ENCODE data around the gene LINC00237.

The LINC00237 gene

DNA sequence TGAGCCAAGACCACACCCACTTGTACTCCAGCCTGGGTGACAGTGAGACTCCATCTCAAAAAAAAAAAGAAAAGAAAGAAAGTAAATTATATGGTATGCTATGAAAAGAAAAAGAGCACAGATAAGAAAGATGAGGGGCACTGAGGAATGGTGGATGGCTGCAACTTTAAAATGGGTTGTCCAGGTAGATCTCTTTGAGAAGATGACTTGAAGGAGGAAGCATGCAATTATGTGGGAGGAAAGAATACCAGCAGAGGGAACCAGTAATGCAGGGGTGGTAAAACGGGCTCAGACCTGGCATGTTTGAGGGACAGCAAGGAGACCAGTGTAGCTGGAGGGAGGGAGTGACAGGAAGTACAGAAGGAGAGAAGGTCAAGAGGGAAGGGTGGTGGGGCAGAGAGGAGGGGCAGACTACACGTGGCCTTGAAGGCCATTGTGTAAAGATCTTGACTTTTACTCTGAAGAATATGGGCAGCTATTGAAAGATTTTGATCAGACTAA is 22.3 kb downstream of the LINC00237 start:
- Histone ChIP-seq H4K20me1 (ENCODE audit: control insufficient read depth, insufficient read depth, low read depth, low read length) (no peaks in the 10 kb centered on the region), H3F3A (ENCODE audit: control insufficient read depth, insufficient read depth) (no peaks in the 10 kb centered on the region), H3K4me1 (ENCODE audit: control insufficient read depth, low read length) (no peaks in the 10 kb centered on the region; the same call in 1 of the 2 replicates), H3K4me2 (ENCODE audit: low read length) (no peak overlapping the region), H3K4me3 (ENCODE audit: low read length) (no peak overlapping the region), H3K9me2 (replicated peaks; ENCODE audit: control insufficient read depth, low read length) (no peaks in the 10 kb centered on the region), H3K27me3 (ENCODE audit: control insufficient read depth, low read length) (peaks cover 3% of the 10 kb centered on the region; the same call in 1 of the 2 replicates), H3K36me3 (ENCODE audit: control insufficient read depth, low read length) (no peaks in the 10 kb centered on the region), H3K9me3 (ENCODE audit: control insufficient read depth, insufficient read depth, low read length) (no peaks in the 10 kb centered on the region), H3K79me2 (ENCODE audit: control insufficient read depth, low read length) (no peaks in the 10 kb centered on the region), H3K27ac (ENCODE audit: low read depth, low read length) (no peak overlapping the region)
- TF ChIP-seq CTCF (IDR thresholded peaks at IDR 0.05; ENCODE audit: low read depth, low read length, poor library complexity, severe bottlenecking) (no peak), EZH2phosphoT487 (IDR thresholded peaks at IDR 0.05; ENCODE audit: borderline replicate concordance, low read length) (no peak)

DNA sequence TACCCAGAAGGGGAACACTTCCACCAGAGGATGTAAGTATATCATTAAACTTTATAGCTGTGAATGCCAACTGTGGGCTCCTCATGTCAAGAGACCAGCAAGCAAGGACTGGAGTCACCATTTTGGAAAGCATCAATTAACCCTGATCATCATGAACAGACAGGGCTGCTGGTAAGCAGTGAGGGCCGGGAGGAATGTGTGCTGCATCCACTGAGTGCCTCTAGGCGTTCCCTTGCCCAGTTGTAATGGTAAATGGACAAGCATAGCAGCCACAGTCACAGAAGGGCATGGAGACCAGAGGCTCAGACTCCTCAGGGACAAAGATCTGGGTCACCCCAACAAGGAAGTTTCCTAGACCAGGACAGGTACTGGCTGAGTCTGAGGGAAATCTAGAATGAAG is 23.6 kb downstream of the LINC00237 start:
- H3K9me3 ChIP-seq (ENCODE audit: control insufficient read depth, insufficient read depth, low read length): no peaks in the 10 kb centered on the region
- no peaks in the 10 kb centered on the region for H3K9me2 ChIP-seq (replicated peaks; ENCODE audit: control insufficient read depth, low read length)
- H3K4me3 ChIP-seq (ENCODE audit: low read length): no peak overlapping the region
- H3K36me3 ChIP-seq (ENCODE audit: control insufficient read depth, low read length): no peaks in the 10 kb centered on the region
- no peaks in the 10 kb centered on the region for H4K20me1 ChIP-seq (ENCODE audit: control insufficient read depth, insufficient read depth, low read depth, low read length)
- TF ChIP-seq EZH2phosphoT487 (IDR thresholded peaks at IDR 0.05; ENCODE audit: borderline replicate concordance, low read length) (no peak), CTCF (IDR thresholded peaks at IDR 0.05; ENCODE audit: low read depth, low read length, poor library complexity, severe bottlenecking) (no peak)
- H3F3A ChIP-seq (ENCODE audit: control insufficient read depth, insufficient read depth): no peaks in the 10 kb centered on the region
- H3K4me1 ChIP-seq (ENCODE audit: control insufficient read depth, low read length): no peaks in the 10 kb centered on the region
- no peak overlapping the region for H3K27ac ChIP-seq (ENCODE audit: low read depth, low read length)
- H3K4me2 ChIP-seq (ENCODE audit: low read length): no peak overlapping the region
- peaks cover 3% of the 10 kb centered on the region; the same call in 1 of the 2 replicates for H3K27me3 ChIP-seq (ENCODE audit: control insufficient read depth, low read length)
- no peaks in the 10 kb centered on the region for H3K79me2 ChIP-seq (ENCODE audit: control insufficient read depth, low read length)

DNA sequence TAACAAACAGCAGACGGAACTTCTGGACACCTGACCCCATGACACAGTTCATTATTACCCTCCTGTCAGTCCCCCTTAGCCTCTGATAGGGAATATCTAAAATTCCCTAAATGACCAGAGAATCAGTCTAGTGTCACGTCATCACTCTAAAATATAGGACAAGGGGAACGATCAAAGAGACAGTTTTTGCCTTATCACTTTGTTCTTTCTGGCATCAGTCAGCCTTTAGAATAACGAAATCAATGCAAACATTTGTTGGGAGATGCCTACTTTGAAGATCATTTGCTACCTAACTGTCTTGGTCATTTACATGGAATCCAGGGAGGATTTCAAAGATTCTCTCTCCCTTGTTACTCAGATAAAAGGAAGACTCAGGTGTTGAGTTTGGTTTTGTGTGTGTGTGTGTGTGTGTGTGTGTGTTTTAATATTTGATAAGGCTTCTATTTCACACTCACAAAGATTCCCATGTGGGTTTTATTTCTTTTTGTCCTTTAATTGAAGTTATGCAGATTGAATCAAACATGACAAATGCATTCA is 28.3 kb downstream of the LINC00237 start:
- H3F3A ChIP-seq (ENCODE audit: control insufficient read depth, insufficient read depth): no peaks in the 10 kb centered on the region
- H3K36me3 ChIP-seq (ENCODE audit: control insufficient read depth, low read length): no peaks in the 10 kb centered on the region
- no peaks in the 10 kb centered on the region for H3K9me2 ChIP-seq (replicated peaks; ENCODE audit: control insufficient read depth, low read length)
- H4K20me1 ChIP-seq (ENCODE audit: control insufficient read depth, insufficient read depth, low read depth, low read length): no peaks in the 10 kb centered on the region
- no peaks in the 10 kb centered on the region for H3K79me2 ChIP-seq (ENCODE audit: control insufficient read depth, low read length)
- H3K4me3 ChIP-seq (ENCODE audit: low read length): no peak overlapping the region
- no peak overlapping the region for H3K27ac ChIP-seq (ENCODE audit: low read depth, low read length)
- TF ChIP-seq EZH2phosphoT487 (IDR thresholded peaks at IDR 0.05; ENCODE audit: borderline replicate concordance, low read length) (no peak), CTCF (IDR thresholded peaks at IDR 0.05; ENCODE audit: low read depth, low read length, poor library complexity, severe bottlenecking) (no peak)
- H3K4me1 ChIP-seq (ENCODE audit: control insufficient read depth, low read length): no peaks in the 10 kb centered on the region
- no peaks in the 10 kb centered on the region for H3K9me3 ChIP-seq (ENCODE audit: control insufficient read depth, insufficient read depth, low read length)
- no peak overlapping the region for H3K4me2 ChIP-seq (ENCODE audit: low read length)
- H3K27me3 ChIP-seq (ENCODE audit: control insufficient read depth, low read length): peaks cover 3% of the 10 kb centered on the region; the same call in 1 of the 2 replicates
